RWPE1 (cell line): ENCODE results near the gene SRGAP3.

ENCODE experiments used
- CTCF ChIA-PET: fragments of 350-600 bp; sonication (Branson Sonifier 250); formaldehyde crosslinking; extraction: SDS; loops from one replicate; lab custom pipeline; 2021; lab: Yijun Ruan, JAX
- POLR2A ChIA-PET: fragments of 400-600 bp; formaldehyde crosslinking; extraction: SDS; loops from one replicate; lab custom pipeline; 2020; ENCODE audit warnings: antibody characterized with exemption; ENCODE audit not compliant: low non-redundant PET; lab: Yijun Ruan, JAX
- DNase-seq: peaks from one replicate; pipeline ENCODE4 v3.0.0; 2012; ENCODE audit warnings: low spot score
- H3K27ac ChIP-seq: fragments of 450-650 bp; 2 replicates; pipeline ENCODE4 v1.5.1; 2017
- TF ChIP-seq, protein P1 (sequence below): fragments of 450-650 bp; conservative IDR thresholded peaks from 2 replicates; pipeline ENCODE4 v1.5.1; 2017; ENCODE audit warnings: low read depth, mild to moderate bottlenecking

Gene SRGAP3

DNA sequence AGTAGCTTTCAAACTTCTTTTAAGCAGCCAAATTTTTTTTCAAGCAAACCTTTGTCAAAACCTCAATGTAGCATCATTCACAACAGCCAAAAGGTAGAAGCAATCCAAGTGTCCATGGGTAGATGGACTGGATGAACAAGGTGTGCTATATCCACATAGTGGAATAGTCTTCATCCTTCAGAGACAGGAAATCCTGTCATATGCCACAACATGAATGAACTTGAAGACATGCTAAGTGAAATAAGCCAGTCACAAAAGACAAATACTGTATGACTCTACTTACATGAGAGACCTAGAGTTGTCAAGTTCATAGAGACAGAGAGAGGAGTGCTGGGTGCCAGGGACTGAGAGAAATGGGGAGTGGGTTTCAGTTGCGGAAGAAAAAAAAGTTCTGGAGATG, 87.6 kb downstream of the SRGAP3 start:
- ChIA-PET POLR2A (no interaction called here), CTCF (no interaction called here)
- TF ChIP-seq, protein P1, sequence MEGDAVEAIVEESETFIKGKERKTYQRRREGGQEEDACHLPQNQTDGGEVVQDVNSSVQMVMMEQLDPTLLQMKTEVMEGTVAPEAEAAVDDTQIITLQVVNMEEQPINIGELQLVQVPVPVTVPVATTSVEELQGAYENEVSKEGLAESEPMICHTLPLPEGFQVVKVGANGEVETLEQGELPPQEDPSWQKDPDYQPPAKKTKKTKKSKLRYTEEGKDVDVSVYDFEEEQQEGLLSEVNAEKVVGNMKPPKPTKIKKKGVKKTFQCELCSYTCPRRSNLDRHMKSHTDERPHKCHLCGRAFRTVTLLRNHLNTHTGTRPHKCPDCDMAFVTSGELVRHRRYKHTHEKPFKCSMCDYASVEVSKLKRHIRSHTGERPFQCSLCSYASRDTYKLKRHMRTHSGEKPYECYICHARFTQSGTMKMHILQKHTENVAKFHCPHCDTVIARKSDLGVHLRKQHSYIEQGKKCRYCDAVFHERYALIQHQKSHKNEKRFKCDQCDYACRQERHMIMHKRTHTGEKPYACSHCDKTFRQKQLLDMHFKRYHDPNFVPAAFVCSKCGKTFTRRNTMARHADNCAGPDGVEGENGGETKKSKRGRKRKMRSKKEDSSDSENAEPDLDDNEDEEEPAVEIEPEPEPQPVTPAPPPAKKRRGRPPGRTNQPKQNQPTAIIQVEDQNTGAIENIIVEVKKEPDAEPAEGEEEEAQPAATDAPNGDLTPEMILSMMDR, result no peak
- no peak for DNase-seq
- H3K27ac ChIP-seq, result no peak overlapping the region

DNA sequence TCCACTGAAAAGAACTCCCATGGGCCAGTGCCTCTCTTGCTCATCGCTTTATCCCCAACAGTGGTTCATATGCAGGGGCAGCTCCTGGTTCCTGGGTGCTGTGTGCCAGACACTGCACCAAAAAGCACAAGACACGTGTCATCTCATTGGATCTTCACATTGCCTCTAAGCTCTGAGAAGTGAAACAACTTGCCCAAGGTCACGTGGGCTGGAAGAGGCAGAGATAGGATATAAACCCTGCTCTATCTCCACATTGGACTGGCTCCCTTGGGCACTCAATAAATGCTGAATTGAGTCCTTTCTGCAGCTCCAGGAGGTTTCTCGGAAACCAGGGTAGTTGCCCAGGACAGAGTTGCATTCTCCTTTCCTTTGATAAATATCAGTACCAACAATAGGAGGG, 88.1 kb downstream of the SRGAP3 start:
- no peak for DNase-seq
- POLR2A ChIA-PET, result no interaction called here
- CTCF ChIA-PET, result no interaction called here
- no peak overlapping the region for H3K27ac ChIP-seq
- TF ChIP-seq, protein P1, result no peak

DNA sequence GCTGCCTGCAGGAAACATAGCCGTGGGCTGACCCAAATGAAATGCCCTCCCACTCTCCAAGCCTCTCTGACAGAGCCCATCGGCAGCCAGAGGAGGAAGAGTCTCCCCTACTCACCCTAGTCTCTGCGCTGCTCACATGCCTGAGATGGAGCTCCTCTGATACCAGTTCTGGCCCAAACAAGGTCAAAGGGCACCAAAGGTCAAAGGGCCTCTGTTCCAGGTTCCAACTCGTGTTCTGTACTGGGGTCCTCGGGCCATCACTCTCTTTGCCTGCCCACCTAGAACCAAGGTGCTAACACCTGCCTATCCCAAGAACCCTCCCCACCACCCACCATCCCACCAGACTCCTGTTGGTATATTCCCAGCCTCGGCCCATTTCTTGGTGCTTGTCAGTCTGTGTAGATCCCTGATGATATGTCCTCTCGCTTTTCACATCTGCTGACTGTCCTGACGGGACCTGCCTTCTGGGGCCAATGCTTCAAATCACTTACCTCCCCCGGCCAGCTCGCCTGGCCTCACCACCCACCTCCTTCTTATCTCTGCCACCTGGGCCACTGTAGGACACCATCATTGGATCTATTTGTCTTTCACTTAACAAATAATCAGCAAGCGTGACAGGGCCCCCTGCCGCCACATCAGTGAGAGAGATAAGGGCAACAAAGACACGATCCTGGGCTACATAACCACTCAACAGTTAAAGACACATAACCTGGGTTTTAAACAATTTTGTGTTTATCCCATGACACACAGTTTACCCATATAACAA, 90.4 kb downstream of the SRGAP3 start:
- POLR2A ChIA-PET, result no interaction called here

DNA sequence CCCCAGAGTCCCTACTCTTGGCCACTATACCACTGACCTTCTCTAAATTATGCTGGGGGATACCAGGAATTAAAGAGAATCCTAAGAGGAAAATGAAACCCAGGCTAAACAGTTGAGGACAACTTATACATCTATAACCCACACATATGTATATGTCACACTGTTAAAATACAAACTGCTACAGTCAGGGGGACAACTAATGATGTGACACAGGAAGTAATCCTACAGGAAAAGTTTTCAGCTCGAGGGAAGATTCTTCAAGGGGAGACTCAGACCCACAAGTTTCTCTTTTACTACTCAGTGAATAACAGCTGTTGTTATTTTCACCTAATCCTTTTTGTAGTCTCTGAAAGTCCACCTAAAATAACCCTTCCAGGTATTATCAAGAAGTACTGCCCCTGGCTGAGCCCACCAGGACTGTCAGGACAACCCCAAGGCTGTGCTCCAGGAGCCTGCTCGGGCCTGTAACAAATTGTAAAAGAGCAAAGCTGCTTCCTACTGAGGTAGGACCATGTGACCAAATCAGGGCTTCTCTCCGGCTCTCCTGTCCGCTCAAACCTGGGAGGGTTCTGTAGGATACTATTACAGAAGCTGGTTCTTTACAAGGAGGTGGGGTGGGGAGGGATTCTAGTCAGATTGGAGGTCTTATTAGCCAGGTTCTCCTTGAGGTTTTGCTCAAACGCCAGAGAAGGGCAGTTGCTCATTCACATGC, 91.6 kb downstream of the SRGAP3 start:
- POLR2A ChIA-PET, result no interaction called here
- no peak for DNase-seq
- TF ChIP-seq, protein P1, result no peak
- CTCF ChIA-PET, result no interaction called here
- no peak overlapping the region for H3K27ac ChIP-seq

More for the DNA sequence above, 90.4 kb downstream of the SRGAP3 start:
- no peak for DNase-seq
- H3K27ac ChIP-seq, result no peak overlapping the region
- CTCF ChIA-PET, result no interaction called here
- TF ChIP-seq, protein P1, result no peak

DNA sequence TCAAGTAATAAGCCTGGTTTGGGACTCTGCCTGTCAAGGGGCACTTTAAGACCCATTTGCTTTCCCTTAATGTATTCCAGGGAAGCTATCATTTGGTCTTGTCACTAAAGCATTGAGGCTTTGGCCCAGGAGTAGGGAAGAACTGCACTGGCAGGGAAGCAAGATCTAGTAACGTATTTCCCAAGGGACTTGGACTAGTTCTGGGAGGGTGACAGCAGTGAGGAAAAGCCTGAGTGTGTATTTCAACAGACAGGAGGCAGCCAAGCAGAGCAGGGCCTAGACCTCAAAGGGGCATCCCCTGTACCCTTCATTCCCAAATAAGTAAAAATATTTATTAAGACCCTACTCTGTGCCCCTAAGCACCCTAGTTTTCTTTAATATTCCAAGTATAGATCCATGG, 92.8 kb downstream of the SRGAP3 start:
- ChIA-PET CTCF (no interaction called here), POLR2A (no interaction called here)
- TF ChIP-seq, protein P1, result no peak
- no peak for DNase-seq
- no peak overlapping the region for H3K27ac ChIP-seq

DNA sequence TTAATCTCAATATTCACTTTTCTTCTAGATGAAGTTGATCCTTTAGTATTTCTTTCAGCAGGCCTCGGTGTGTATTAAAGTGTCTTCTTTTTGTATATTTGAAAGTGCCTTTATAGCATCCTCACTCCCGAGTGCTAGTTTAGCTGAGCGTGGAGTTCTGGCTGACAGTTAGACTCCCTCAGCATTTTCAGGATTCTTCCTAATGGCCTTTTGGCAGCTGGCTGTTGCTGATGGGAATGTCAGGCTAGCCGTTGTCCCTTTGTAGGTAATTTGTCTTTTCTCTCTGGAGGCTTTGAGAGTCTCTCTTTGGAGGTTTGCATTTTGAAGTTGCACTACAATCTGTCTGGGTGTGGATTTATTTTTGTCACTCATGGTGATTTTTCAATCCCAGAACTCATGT, 94.4 kb downstream of the SRGAP3 start:
- no peak for DNase-seq
- ChIA-PET POLR2A (no interaction called here), CTCF (no interaction called here)
- H3K27ac ChIP-seq, result no peak overlapping the region
- TF ChIP-seq, protein P1, result no peak
